ENCODE data around the gene BRIP1. TPM values are rescaled to one million over a fixed set of nuclear protein-coding genes. Genes with fewer than 3 reads are reported as not detected.

The BRIP1 gene
- total and polyA plus RNA-seq, 3 donors from 2014 or later: 7.5 to 10.6 (median 10.5) TPM

DNA sequence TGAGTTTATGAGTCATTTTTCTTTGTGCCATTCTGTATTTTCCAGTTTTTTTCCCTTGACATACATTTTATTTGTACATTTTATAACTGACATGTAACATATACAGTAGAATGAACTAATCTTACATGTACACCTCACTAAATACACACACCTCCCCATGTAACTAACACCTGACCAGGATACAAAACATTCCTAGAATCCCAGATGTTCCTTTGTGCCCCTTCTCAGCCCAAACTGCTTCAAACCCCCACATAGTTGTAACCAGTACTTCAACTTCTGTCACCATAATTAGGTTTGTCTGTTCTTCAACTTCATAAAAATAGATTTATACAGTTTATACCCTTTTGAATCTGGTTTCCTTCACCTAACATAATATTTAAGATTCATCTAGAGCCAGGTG is 73.5 kb downstream of the BRIP1 start:
- Histone ChIP-seq H3K27me3 (no peaks in the 10 kb centered on the region), H3K27ac (no peak overlapping the region), H3K9me3 (no peaks in the 10 kb centered on the region), H3K4me1 (no peaks in the 10 kb centered on the region), H3K36me3 (ENCODE audit: low read depth, missing control alignments) (no peaks in the 10 kb centered on the region), H3K4me3 (no peak overlapping the region)
- intact Hi-C loops (cut with DNase I; ENCODE audit: low total_unique reads): no loop called here
- no peak for TF ChIP-seq POLR2A (IDR thresholded peaks at IDR 0.05)
- no peak for TF ChIP-seq CTCF (IDR thresholded peaks at IDR 0.05)
- no peak for DNase-seq

- no peak for TF ChIP-seq POLR2A (IDR thresholded peaks at IDR 0.05)
- TF ChIP-seq CTCF (IDR thresholded peaks at IDR 0.05): no peak
- intact Hi-C loops (cut with DNase I; ENCODE audit: low total_unique reads): no loop called here
Observed at GRCh38 chr17:61786088-61786487, 77.2 kb downstream of the BRIP1 start.

GRCh38 chr17:61784510-61784909 is 78.8 kb downstream of the BRIP1 start:
- no peak for TF ChIP-seq POLR2A (IDR thresholded peaks at IDR 0.05)
- no peak for TF ChIP-seq CTCF (IDR thresholded peaks at IDR 0.05)
- no peak for DNase-seq
- H3K4me3 ChIP-seq: no peak overlapping the region
- H3K27me3 ChIP-seq: no peaks in the 10 kb centered on the region
- H3K4me1 ChIP-seq: no peaks in the 10 kb centered on the region
- H3K9me3 ChIP-seq: no peaks in the 10 kb centered on the region
- H3K36me3 ChIP-seq (ENCODE audit: low read depth, missing control alignments): no peaks in the 10 kb centered on the region
- WGBS, 2 donors: 76 to 90% methylated on average over 4 of the region's 4 CpGs
- intact Hi-C loops (cut with DNase I; ENCODE audit: low total_unique reads): no loop called here
- no peak overlapping the region for H3K27ac ChIP-seq

More at GRCh38 chr17:61786088-61786487, 77.2 kb downstream of the BRIP1 start:
- no peak overlapping the region for H3K27ac ChIP-seq
- H3K4me3 ChIP-seq: no peak overlapping the region
- no peak for DNase-seq
- 82 to 85% methylated on average over 5 of the region's 5 CpGs for WGBS, 2 donors
- no peaks in the 10 kb centered on the region for H3K27me3 ChIP-seq
- H3K36me3 ChIP-seq (ENCODE audit: low read depth, missing control alignments): no peaks in the 10 kb centered on the region
- no peaks in the 10 kb centered on the region for H3K4me1 ChIP-seq
- H3K9me3 ChIP-seq: no peaks in the 10 kb centered on the region

DNA sequence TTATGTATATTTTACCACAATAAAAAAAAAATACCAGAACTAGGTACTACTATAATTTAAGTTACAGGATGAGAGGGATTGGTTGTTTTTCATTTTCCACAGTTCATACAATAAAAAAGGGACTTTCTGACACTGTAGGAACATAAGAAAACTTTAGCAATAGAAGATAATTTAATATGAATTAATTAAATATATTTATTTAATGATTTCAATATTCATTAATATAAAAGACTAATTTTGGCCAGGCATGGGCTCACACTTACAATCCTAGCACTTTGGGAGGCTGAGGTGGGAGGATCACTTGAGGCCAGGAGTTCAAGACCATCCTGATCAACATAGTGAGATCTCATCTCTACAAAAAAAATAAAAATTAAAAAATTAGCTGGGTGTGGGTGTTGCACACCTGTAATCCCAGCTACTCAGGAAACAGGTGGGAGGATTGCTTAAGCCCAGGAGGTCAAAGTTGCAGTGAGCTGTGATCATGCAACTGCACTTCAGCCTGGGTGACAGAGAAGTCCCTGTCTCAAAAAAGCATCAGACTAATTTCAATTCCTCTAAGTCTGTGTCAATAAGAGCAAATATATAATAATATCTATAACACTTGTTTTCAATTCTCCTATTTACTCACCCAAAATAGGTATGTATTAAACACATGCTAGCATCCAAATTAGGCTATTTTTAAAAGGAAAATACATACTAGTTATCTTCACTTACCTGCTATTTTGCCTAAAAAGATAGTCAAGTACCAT is 79.6 kb downstream of the BRIP1 start:
- TF ChIP-seq POLR2A (IDR thresholded peaks at IDR 0.05) (no peak), CTCF (IDR thresholded peaks at IDR 0.05) (no peak)
- intact Hi-C loops (cut with DNase I; ENCODE audit: low total_unique reads): no loop called here

GRCh38 chr17:61783120-61783519 is 80.2 kb downstream of the BRIP1 start:
- H3K27ac ChIP-seq: no peak overlapping the region
- intact Hi-C loops (cut with DNase I; ENCODE audit: low total_unique reads): no loop called here
- H3K27me3 ChIP-seq: no peaks in the 10 kb centered on the region
- no peak for DNase-seq
- H3K36me3 ChIP-seq (ENCODE audit: low read depth, missing control alignments): no peaks in the 10 kb centered on the region
- TF ChIP-seq POLR2A (IDR thresholded peaks at IDR 0.05) (no peak), CTCF (IDR thresholded peaks at IDR 0.05) (no peak)
- no peaks in the 10 kb centered on the region for H3K9me3 ChIP-seq
- no peak overlapping the region for H3K4me3 ChIP-seq
- 84 to 97% methylated on average over 1 of the region's 1 CpG for WGBS, 2 donors
- no peaks in the 10 kb centered on the region for H3K4me1 ChIP-seq

More for the DNA sequence above, 79.6 kb downstream of the BRIP1 start:
- Histone ChIP-seq H3K9me3 (no peaks in the 10 kb centered on the region), H3K4me1 (no peaks in the 10 kb centered on the region), H3K36me3 (ENCODE audit: low read depth, missing control alignments) (no peaks in the 10 kb centered on the region), H3K27me3 (no peaks in the 10 kb centered on the region), H3K4me3 (no peak overlapping the region), H3K27ac (no peak overlapping the region)
- DNase-seq: no peak

All from testis (tissue), 3 donors.